Tibial nerve (tissue), 4 donors: Measurements from ENCODE around the gene FBXL7. TPM values are rescaled to one million over a fixed set of nuclear protein-coding genes. Genes with fewer than 3 reads are reported as not detected.

Experiments used
- DNase-seq, 2 donors: peaks; one replicate each; pipeline ENCODE4 v3.0.0-alpha.2; 2019; ENCODE audit warnings: low spot score in 2 of 2
- H3K27ac ChIP-seq, 4 donors: fragments of 200-600 bp; sonication (generic) in 3 of 4; one replicate each; pipeline ENCODE4 v1.5.1; 2017 to 2019; ENCODE audit warnings: mild to moderate bottlenecking in 1 of 4
- H3K27me3 ChIP-seq, 2 donors: fragments of 200-600 bp; sonication (generic) in 1 of 2; one replicate each; pipeline versions ENCODE4 v1.5.1 to v1.6.0; 2017 to 2019
- H3K36me3 ChIP-seq, 3 donors: fragments of 200-600 bp; sonication (generic); one replicate each; pipeline ENCODE4 v1.5.1; 2018 to 2019
- H3K4me1 ChIP-seq, 4 donors: fragments of 200-600 bp; sonication (generic) in 3 of 4; one replicate each; pipeline ENCODE4 v1.5.1; 2017 to 2019
- H3K4me3 ChIP-seq, 4 donors: fragments of 200-600 bp; sonication (generic) in 3 of 4; one replicate each; pipeline ENCODE4 v1.5.1; 2017 to 2019; ENCODE audit warnings: mild to moderate bottlenecking in 1 of 4, moderate library complexity in 1 of 4
- H3K9me3 ChIP-seq, 4 donors: fragments of 200-600 bp; sonication (generic) in 3 of 4; one replicate each; pipeline ENCODE4 v1.5.1; 2017 to 2019
- CTCF ChIP-seq, 5 experiments: fragments of 200-600 bp in 3 of 5; fragments of 450-650 bp in 2 of 5; sonication (generic) in 3 of 5; IDR thresholded peaks; one replicate each; pipeline ENCODE4 v1.5.1; 2016 to 2019; ENCODE audit warnings: antibody characterized with exemption in 5 of 5, mild to moderate bottlenecking in 3 of 5, moderate library complexity in 2 of 5
- EP300 ChIP-seq, 2 donors: sonication (generic); formaldehyde crosslinking; IDR thresholded peaks; one replicate each; pipeline ENCODE4 v1.6.1; 2017; ENCODE audit warnings: antibody characterized with exemption in 2 of 2, mild to moderate bottlenecking in 1 of 2
- POLR2A ChIP-seq, 2 donors: fragments of 450-650 bp; IDR thresholded peaks; one replicate each; pipeline ENCODE4 v1.6.1; 2017; ENCODE audit warnings: antibody characterized with exemption in 2 of 2, mild to moderate bottlenecking in 2 of 2, moderate library complexity in 2 of 2
- WGBS, 2 donors: methylation state at CpG; one replicate each; pipeline ENCODE4 v1.1.5; 2018; 5-methylcytosine and 5-hydroxymethylcytosine counted together
- total RNA-seq, 4 donors: library from RNA; depleted of rRNA; stranded (reverse); fragments of >200 nt; gene quantifications; one replicate each; pipeline ENCODE4 v1.1.0, GENCODE V29; 2016

FBXL7 gene
- total RNA-seq, 4 donors from 2014 or later: 33.6 to 54.5 (median 40.9) TPM

GRCh38 chr5:15880201-15880600 lies 380.2 kb downstream of the FBXL7 start:
- Histone ChIP-seq H3K4me3 (no peak overlapping the region), H3K27me3 (no peaks in the 10 kb centered on the region), H3K4me1 (no peaks in the 10 kb centered on the region), H3K9me3 (no peaks in the 10 kb centered on the region), H3K36me3 (no peaks in the 10 kb centered on the region), H3K27ac (no peak overlapping the region)
- WGBS, 2 donors: 69 to 70% methylated on average over 3 of the region's 3 CpGs
- TF ChIP-seq CTCF (IDR thresholded peaks at IDR 0.05) (no peak), EP300 (IDR thresholded peaks at IDR 0.05) (no peak), POLR2A (IDR thresholded peaks at IDR 0.05) (no peak)
- DNase-seq: no peak

- 84 to 90% methylated on average over 3 of the region's 3 CpGs for WGBS, 2 donors
- Histone ChIP-seq H3K9me3 (no peaks in the 10 kb centered on the region), H3K27me3 (no peaks in the 10 kb centered on the region), H3K4me3 (no peak overlapping the region), H3K36me3 (no peaks in the 10 kb centered on the region), H3K4me1 (no peaks in the 10 kb centered on the region), H3K27ac (no peak overlapping the region)
- peak in 1 of 2 donors; percentile 5 for DNase-seq
- no peak for TF ChIP-seq POLR2A (IDR thresholded peaks at IDR 0.05)
- TF ChIP-seq EP300 (IDR thresholded peaks at IDR 0.05): no peak
These were observed 385.2 kb downstream of the FBXL7 start for GRCh38 chr5:15885156-15885555.

GRCh38 chr5:15886156-15886555 lies 386.2 kb downstream of the FBXL7 start:
- no peaks in the 10 kb centered on the region for H3K9me3 ChIP-seq
- H3K36me3 ChIP-seq: no peaks in the 10 kb centered on the region
- no peak for DNase-seq
- H3K4me3 ChIP-seq: no peak overlapping the region
- TF ChIP-seq CTCF (IDR thresholded peaks at IDR 0.05) (no peak), EP300 (IDR thresholded peaks at IDR 0.05) (no peak), POLR2A (IDR thresholded peaks at IDR 0.05) (no peak)
- WGBS, 2 donors: 80 to 94% methylated on average over 1 of the region's 1 CpG
- no peaks in the 10 kb centered on the region for H3K27me3 ChIP-seq
- H3K4me1 ChIP-seq: no peaks in the 10 kb centered on the region
- H3K27ac ChIP-seq: no peak overlapping the region

DNA sequence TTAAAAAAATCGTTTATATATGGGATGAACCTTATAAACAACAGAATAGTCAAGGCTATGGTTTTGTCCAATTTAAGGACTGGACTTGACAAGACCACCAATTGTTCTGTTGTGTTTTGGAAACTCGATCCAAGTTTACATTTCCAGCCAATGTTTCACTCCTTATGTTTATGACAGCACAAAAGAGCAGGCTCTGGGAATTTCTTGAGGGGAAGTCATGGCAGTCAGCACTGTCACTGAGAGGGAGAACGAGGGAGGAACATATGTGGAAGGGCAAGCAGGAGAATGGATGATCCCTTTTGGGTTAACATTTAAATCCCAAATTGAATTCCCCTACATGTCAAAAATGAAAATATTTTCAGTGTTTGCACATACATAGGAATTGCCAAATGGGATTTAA lies 387.1 kb downstream of the FBXL7 start:
- no peak for DNase-seq
- WGBS, 2 donors: 25 to 33% methylated on average over 3 of the region's 3 CpGs
- Histone ChIP-seq H3K27ac (no peak overlapping the region), H3K4me1 (no peaks in the 10 kb centered on the region), H3K4me3 (no peak overlapping the region), H3K27me3 (no peaks in the 10 kb centered on the region), H3K36me3 (no peaks in the 10 kb centered on the region), H3K9me3 (no peaks in the 10 kb centered on the region)
- TF ChIP-seq CTCF (IDR thresholded peaks at IDR 0.05): no peak
- no peak for TF ChIP-seq EP300 (IDR thresholded peaks at IDR 0.05)
- no peak for TF ChIP-seq POLR2A (IDR thresholded peaks at IDR 0.05)

- no peak overlapping the region for H3K27ac ChIP-seq
- DNase-seq: no peak
- 93 to 94% methylated on average over 3 of the region's 3 CpGs for WGBS, 2 donors
- no peaks in the 10 kb centered on the region for H3K27me3 ChIP-seq
- peaks cover 0 to 2% (median 0%) of the 10 kb centered on the region in 4 donors for H3K9me3 ChIP-seq
- H3K4me3 ChIP-seq: no peak overlapping the region
- H3K4me1 ChIP-seq: no peaks in the 10 kb centered on the region
- TF ChIP-seq CTCF (IDR thresholded peaks at IDR 0.05) (no peak), POLR2A (IDR thresholded peaks at IDR 0.05) (no peak), EP300 (IDR thresholded peaks at IDR 0.05) (no peak)
- no peaks in the 10 kb centered on the region for H3K36me3 ChIP-seq
These were observed 389.0 kb downstream of the FBXL7 start for GRCh38 chr5:15889001-15889400.

GRCh38 chr5:15893866-15894265 lies 393.9 kb downstream of the FBXL7 start:
- no peak overlapping the region for H3K27ac ChIP-seq
- no peaks in the 10 kb centered on the region for H3K27me3 ChIP-seq
- no peak for DNase-seq
- no peaks in the 10 kb centered on the region for H3K4me1 ChIP-seq
- peaks cover 0 to 2% (median 0%) of the 10 kb centered on the region in 4 donors for H3K9me3 ChIP-seq
- no peak for TF ChIP-seq POLR2A (IDR thresholded peaks at IDR 0.05)
- WGBS, 2 donors: 97 to 99% methylated on average over 11 of the region's 11 CpGs
- no peak overlapping the region for H3K4me3 ChIP-seq
- no peaks in the 10 kb centered on the region for H3K36me3 ChIP-seq
